ENCODE measurements around the gene ST3GAL2. TPM values are rescaled to one million over a fixed set of nuclear protein-coding genes. Genes with fewer than 3 reads are reported as not detected.
A peak's percentile ranks its signal among the peaks of the same experiment; 100 is the strongest.

ST3GAL2 gene
- total and polyA plus RNA-seq, 2 of the 4 experiments (the other 2 are of a cell fraction) = 17.4 to 17.7 TPM

- ATAC-seq (ENCODE audit: low read depth) (peak; percentile 95), DNase-seq (peak; percentile 96)
- no peaks in the 10 kb centered on the region for H3K9me3 ChIP-seq (ENCODE audit: control insufficient read depth, insufficient read depth, low read length)
- H2BK5ac ChIP-seq (ENCODE audit: low read depth, low read length, poor library complexity, severe bottlenecking) = peak overlapping the region; percentile 80
- H3K9ac ChIP-seq (ENCODE audit: low read depth, low read length) = peak overlapping the region; percentile 75
- H3K4me3 ChIP-seq (ENCODE audit: insufficient read depth, low read depth, low read length) = peak overlapping the region; percentile 63
- peak overlapping the region; percentile 65 to 93; a peak in 3 of 4 replicates for H4K8ac ChIP-seq (ENCODE audit: low read depth in 2 of 2, low read length in 2 of 2)
- CTCF ChIA-PET = interaction anchor here (0.6 to 1.6 kb wide), 4 partner anchors 10 to 1080 kb away, joined by 3 to 5 read pairs (median 3); no protein-coding TSS in a partner anchor
- no peaks in the 10 kb centered on the region for H3K9me1 ChIP-seq (ENCODE audit: insufficient read depth, low read length)
- H3K18ac ChIP-seq (ENCODE audit: low read depth, low read length) = no peak overlapping the region
- H3K79me1 ChIP-seq (ENCODE audit: low read depth in 1 of 2, low read length in 2 of 2) = peaks cover 9 to 31% of the 10 kb centered on the region in 2 experiments; a peak in 3 of 4 replicates
- WGBS, 2 experiments (ENCODE audit: extremely low coverage in 2 of 2, insufficient read length in 1 of 2) = 0% methylated on average over 18 of the region's 52 CpGs; no CpG with 5 or more reads in 1 of the 2 experiments
- POLR2A ChIA-PET (ENCODE audit: unreplicated experiment) = interaction anchor here (0.6 to 1.0 kb wide), 2 partner anchors 52 to 58 kb away, joined by 4 read pairs; partner anchors contain the start of gene ST3GAL2
- H4K5ac ChIP-seq (ENCODE audit: low read depth, low read length) = peak overlapping the region; percentile 23; the same call in 1 of the 2 replicates
- in situ Hi-C loops (cut with MboI; ENCODE audit: low sequenced_read_pairs) = no loop called here
- peak overlapping the region; percentile 96 for H3K4ac ChIP-seq (ENCODE audit: low read depth, low read length)
- H3K56ac ChIP-seq (ENCODE audit: extremely low read depth, insufficient read depth, low read length) = peak overlapping the region; percentile 35; the same call in 1 of the 2 replicates
- H2AK5ac ChIP-seq (ENCODE audit: low read depth, low read length) = peak overlapping the region; percentile 88
- H3K14ac ChIP-seq (replicated peaks; ENCODE audit: low read depth, low read length) = peak overlapping the region; percentile 99
- peak overlapping the region; percentile 99 for H2AK9ac ChIP-seq (replicated peaks; ENCODE audit: low read depth, low read length, poor library complexity)
- no peak overlapping the region for H2BK15ac ChIP-seq (ENCODE audit: low read depth, low read length)
- no peaks in the 10 kb centered on the region; the same call in 1 of the 2 replicates for H3K4me1 ChIP-seq (ENCODE audit: control insufficient read depth, insufficient read depth, low read length)
- peak overlapping the region; percentile 79 for H3K27ac ChIP-seq (ENCODE audit: insufficient read depth, low read length)
- H3K23ac ChIP-seq (ENCODE audit: low read depth, low read length) = peak overlapping the region; percentile 93
- H3K4me2 ChIP-seq (ENCODE audit: low read depth, low read length) = peak overlapping the region; percentile 88
- H3K27me3 ChIP-seq (ENCODE audit: control insufficient read depth, insufficient read depth, low read length) = no peaks in the 10 kb centered on the region
- intact Hi-C loops (cut with micrococcal nuclease) = loop anchor here (1.0 to 5.0 kb wide), 5 partner anchors 58 to 271 kb away; partner anchors contain the start of genes COG4, FCSK, SF3B3 and ST3GAL2
- peak overlapping the region; percentile 43; the same call in 1 of the 2 replicates for H2BK120ac ChIP-seq (ENCODE audit: low read depth, low read length)
- TSS peak; percentile 27 for BruUV-seq (replicated peaks)
- H3K36me3 ChIP-seq (ENCODE audit: control insufficient read depth, insufficient read depth, low read length) = peaks cover 14% of the 10 kb centered on the region
- H4K20me1 ChIP-seq (ENCODE audit: insufficient read depth, low read length) = no peaks in the 10 kb centered on the region
- H2AFZ ChIP-seq (replicated peaks; ENCODE audit: low read length, poor library complexity) = peak overlapping the region; percentile 96
- H2BK20ac ChIP-seq (ENCODE audit: low read depth, low read length) = no peak overlapping the region
- dilution Hi-C loops (cut with HindIII; ENCODE audit: low sequenced_read_pairs, unreplicated experiment) = no loop called here
- H4K91ac ChIP-seq (ENCODE audit: insufficient read depth, low read depth, low read length) = peak overlapping the region; percentile 79
- TF ChIP-seq POLR2A (IDR thresholded peaks at IDR 0.05; ENCODE audit: low read depth, low read length) = peak; percentile 88
- peak; percentile 68; the same call in 1 of the 2 replicates for TF ChIP-seq BHLHE40 (IDR thresholded peaks at IDR 0.05; ENCODE audit: low read depth, low read length)
- TF ChIP-seq FOS (IDR thresholded peaks at IDR 0.05; ENCODE audit: low read depth, low read length) = no peak
- no peak for TF ChIP-seq ELK1 (IDR thresholded peaks at IDR 0.05; ENCODE audit: borderline replicate concordance, low read depth, low read length)
- TF ChIP-seq SMC3 (IDR thresholded peaks at IDR 0.05; ENCODE audit: low read depth, low read length) = peak; percentile 25
- TF ChIP-seq RAD21 (IDR thresholded peaks at IDR 0.05; ENCODE audit: low read length) = no peak
- no peak for TF ChIP-seq MAZ (IDR thresholded peaks at IDR 0.05; ENCODE audit: borderline replicate concordance, low read depth, low read length)
- peak; percentile 84 for TF ChIP-seq USF2 (IDR thresholded peaks at IDR 0.05; ENCODE audit: low read depth, low read length)
- no peak for TF ChIP-seq RFX5 (IDR thresholded peaks at IDR 0.05; ENCODE audit: low read depth, low read length)
- TF ChIP-seq MXI1 (IDR thresholded peaks at IDR 0.05; ENCODE audit: borderline replicate concordance, low read depth, low read length) = peak; percentile 91
- TF ChIP-seq NFE2L2 (IDR thresholded peaks at IDR 0.05; ENCODE audit: low read depth, low read length) = no peak
- no peak for TF ChIP-seq MAFK (IDR thresholded peaks at IDR 0.05; ENCODE audit: low read depth, low read length)
- no peak for TF ChIP-seq CHD1 (IDR thresholded peaks at IDR 0.05; ENCODE audit: low read depth, low read length)
- peak; percentile 26; the same call in 1 of the 2 replicates for TF ChIP-seq CTCF (conservative IDR thresholded peaks at IDR 0.05; ENCODE audit: low read depth, low read length)
Observed at GRCh38 chr16:70380919-70381603, 57.8 kb downstream of the ST3GAL2 start.

All from IMR-90 (cell line).